Endothelial cell of umbilical vein (primary cell): Measurements from ENCODE around the gene MINK1.

Experiments used
- CTCF ChIP-seq, 2 donors: IDR thresholded peaks; 1 replicate in 1 of 2; 2 replicates in 1 of 2; pipeline ENCODE4 v1.5.1; 2011; ENCODE audit warnings: low read length in 2 of 2, mild to moderate bottlenecking in 2 of 2, moderate library complexity in 2 of 2, control low read depth in 1 of 2, inconsistent platforms in 1 of 2, low read depth in 1 of 2; ENCODE audit not compliant: insufficient read depth in 1 of 2; ENCODE audit errors: extremely low read depth in 1 of 2
- EZH2 ChIP-seq: IDR thresholded peaks from 2 replicates; pipeline ENCODE4 v1.6.1; 2012; ENCODE audit warnings: borderline replicate concordance, low read depth, mild to moderate bottlenecking, moderate library complexity, low read length, inconsistent platforms; ENCODE audit not compliant: severe bottlenecking
- FOS ChIP-seq: IDR thresholded peaks from 2 replicates; pipeline ENCODE4 v1.6.1; 2011; ENCODE audit warnings: mild to moderate bottlenecking, low read length, moderate library complexity, borderline replicate concordance; ENCODE audit not compliant: insufficient read depth
- GATA2 ChIP-seq: IDR thresholded peaks from 2 replicates; pipeline ENCODE4 v1.7.0; 2011; ENCODE audit warnings: low read depth, mild to moderate bottlenecking, moderate library complexity, mixed read lengths, low read length; ENCODE audit not compliant: insufficient read length, insufficient read depth
- JUN ChIP-seq: IDR thresholded peaks from 2 replicates; pipeline ENCODE4 v1.6.1; 2011; ENCODE audit warnings: borderline replicate concordance, low read depth; ENCODE audit not compliant: insufficient read length, insufficient read depth
- MAX ChIP-seq: IDR thresholded peaks from 2 replicates; pipeline ENCODE4 v1.6.1; 2011; ENCODE audit not compliant: insufficient read depth, insufficient read length
- MYC ChIP-seq: IDR thresholded peaks from one replicate; pipeline ENCODE4 v1.6.1; 2011; ENCODE audit warnings: mild to moderate bottlenecking, low read depth, low read length
- POLR2A ChIP-seq: IDR thresholded peaks from 2 replicates; pipeline ENCODE4 v1.6.1; 2012; ENCODE audit warnings: low read depth, mild to moderate bottlenecking, control low read depth, low read length
- POLR2AphosphoS5 ChIP-seq: IDR thresholded peaks from 2 replicates; pipeline ENCODE4 v1.6.1; 2012; ENCODE audit warnings: low read depth, mild to moderate bottlenecking, control low read depth, low read length, moderate library complexity; ENCODE audit not compliant: insufficient read depth

- TF ChIP-seq CTCF (IDR thresholded peaks at IDR 0.05; ENCODE audit: extremely low read depth in 1 of 2, insufficient read depth in 1 of 2, low read depth in 1 of 2, low read length in 2 of 2), result no peak
- TF ChIP-seq POLR2A, result no peak
- no peak for TF ChIP-seq FOS
- no peak for TF ChIP-seq EZH2
- TF ChIP-seq POLR2AphosphoS5, result no peak
- no peak for TF ChIP-seq MAX
- no peak for TF ChIP-seq JUN
- TF ChIP-seq MYC, result no peak
- no peak for TF ChIP-seq GATA2
Measured at GRCh38 chr17:4946312-4946976, 113.3 kb downstream of the MINK1 start.
